IPS-20b (cell line): ENCODE results near the gene ID3.

Experiments used
- H3K27ac ChIP-seq: one replicate; pipeline ENCODE4 v1.5.1; 2013; ENCODE audit warnings: low read length
- H3K27me3 ChIP-seq: 2 replicates; pipeline ENCODE4 v1.6.1; 2013; ENCODE audit warnings: mild to moderate bottlenecking, low read length, inconsistent platforms; ENCODE audit not compliant: insufficient read depth
- H3K36me3 ChIP-seq: 2 replicates; pipeline ENCODE4 v1.6.1; 2013; ENCODE audit warnings: low read depth, mild to moderate bottlenecking, inconsistent platforms, low read length, moderate library complexity; ENCODE audit not compliant: insufficient read depth
- H3K4me1 ChIP-seq: 2 replicates; pipeline ENCODE4 v1.6.1; 2013; ENCODE audit warnings: mild to moderate bottlenecking, control low read depth, inconsistent platforms, low read length, moderate library complexity; ENCODE audit not compliant: insufficient read depth
- H3K4me3 ChIP-seq: 2 replicates; pipeline ENCODE4 v1.5.1; 2013; ENCODE audit warnings: mild to moderate bottlenecking, low read length, inconsistent platforms
- H3K9ac ChIP-seq: 2 replicates; pipeline ENCODE4 v1.6.1; 2013; ENCODE audit warnings: low read depth, mild to moderate bottlenecking, inconsistent platforms, low read length, moderate library complexity
- H3K9me3 ChIP-seq: 2 replicates; pipeline ENCODE4 v1.6.1; 2013; ENCODE audit warnings: mild to moderate bottlenecking, low read depth, low read length, inconsistent platforms; ENCODE audit not compliant: insufficient read depth

The ID3 gene, protein sequence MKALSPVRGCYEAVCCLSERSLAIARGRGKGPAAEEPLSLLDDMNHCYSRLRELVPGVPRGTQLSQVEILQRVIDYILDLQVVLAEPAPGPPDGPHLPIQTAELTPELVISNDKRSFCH

DNA sequence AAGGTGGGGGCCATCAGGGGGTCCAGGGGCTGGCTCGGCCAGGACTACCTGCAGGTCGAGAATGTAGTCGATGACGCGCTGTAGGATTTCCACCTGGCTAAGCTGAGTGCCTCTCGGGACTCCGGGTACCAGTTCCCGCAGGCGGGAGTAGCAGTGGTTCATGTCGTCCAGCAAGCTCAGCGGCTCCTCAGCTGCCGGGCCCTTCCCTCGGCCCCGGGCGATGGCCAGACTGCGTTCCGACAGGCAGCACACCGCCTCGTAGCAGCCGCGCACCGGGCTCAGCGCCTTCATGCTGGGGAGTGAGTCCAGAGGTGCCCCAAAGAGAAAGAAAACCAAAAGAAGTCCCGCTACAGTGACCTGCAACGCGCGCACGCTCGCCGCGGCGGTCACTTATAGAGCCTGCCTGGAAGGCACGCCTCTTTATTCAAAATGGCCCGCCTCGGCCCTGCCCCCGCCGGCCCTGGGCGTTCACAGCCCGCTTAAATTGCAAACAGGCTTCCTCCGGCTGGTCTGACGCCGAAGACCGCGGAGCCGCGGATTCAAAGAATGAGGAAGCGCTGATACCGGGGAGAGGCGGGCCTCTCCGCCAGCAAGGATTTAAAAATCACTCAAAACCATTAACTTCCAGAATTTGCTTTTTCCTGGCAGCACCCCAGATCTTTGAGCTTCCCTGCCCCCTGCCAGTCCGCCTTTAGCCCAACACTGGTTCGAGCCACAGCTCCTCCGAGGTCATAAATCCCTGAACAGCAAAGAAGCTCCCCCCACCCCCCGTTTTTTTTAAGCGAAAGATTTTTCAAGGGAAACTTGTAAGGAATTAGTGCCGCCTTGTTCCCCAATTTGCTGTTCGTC is at the start of gene ID3:
Gene ID3 (minus strand): TSS at position 366 of the 849 bp plus-strand sequence. CDS start 75 bp downstream, at position 291.
- Histone ChIP-seq H3K9me3 (no peaks in the 10 kb centered on the region), H3K4me1 (peaks cover 50% of the 10 kb centered on the region)

DNA sequence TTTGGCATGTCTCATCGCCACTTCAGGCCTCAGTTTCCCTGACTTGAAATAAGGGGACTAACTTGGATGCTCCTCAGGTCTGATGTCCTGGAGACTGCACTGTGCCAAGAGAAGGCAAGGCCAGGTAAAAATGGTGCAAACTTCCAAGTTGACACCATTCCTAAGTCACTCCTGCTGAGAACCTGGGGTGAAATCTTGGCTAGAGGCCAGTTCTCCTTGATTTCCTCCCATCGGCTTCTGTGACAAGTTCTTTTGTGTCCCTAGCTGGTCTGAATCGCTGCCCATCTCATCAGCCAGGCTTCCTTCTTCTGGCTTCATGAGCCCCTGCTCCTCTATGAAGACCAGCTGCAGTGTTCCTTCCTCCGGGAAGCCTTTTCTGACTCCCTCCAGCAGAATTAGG is 48.6 kb upstream of the ID3 start:
- Histone ChIP-seq H3K4me1 (no peaks in the 10 kb centered on the region; the same call in 1 of the 2 replicates), H3K9ac (no peak overlapping the region), H3K9me3 (no peaks in the 10 kb centered on the region), H3K4me3 (no peak overlapping the region), H3K36me3 (no peaks in the 10 kb centered on the region), H3K27me3 (no peaks in the 10 kb centered on the region; the same call in 1 of the 2 replicates), H3K27ac (no peak overlapping the region)

More for the DNA sequence above, at the start of gene ID3:
- Histone ChIP-seq H3K36me3 (peaks cover 18% of the 10 kb centered on the region), H3K27me3 (peaks cover 19% of the 10 kb centered on the region), H3K4me3 (peak within 1 kb of the TSS; percentile 78), H3K27ac (peak within 1 kb of the TSS; percentile 65), H3K9ac (peak within 1 kb of the TSS; percentile 86)

DNA sequence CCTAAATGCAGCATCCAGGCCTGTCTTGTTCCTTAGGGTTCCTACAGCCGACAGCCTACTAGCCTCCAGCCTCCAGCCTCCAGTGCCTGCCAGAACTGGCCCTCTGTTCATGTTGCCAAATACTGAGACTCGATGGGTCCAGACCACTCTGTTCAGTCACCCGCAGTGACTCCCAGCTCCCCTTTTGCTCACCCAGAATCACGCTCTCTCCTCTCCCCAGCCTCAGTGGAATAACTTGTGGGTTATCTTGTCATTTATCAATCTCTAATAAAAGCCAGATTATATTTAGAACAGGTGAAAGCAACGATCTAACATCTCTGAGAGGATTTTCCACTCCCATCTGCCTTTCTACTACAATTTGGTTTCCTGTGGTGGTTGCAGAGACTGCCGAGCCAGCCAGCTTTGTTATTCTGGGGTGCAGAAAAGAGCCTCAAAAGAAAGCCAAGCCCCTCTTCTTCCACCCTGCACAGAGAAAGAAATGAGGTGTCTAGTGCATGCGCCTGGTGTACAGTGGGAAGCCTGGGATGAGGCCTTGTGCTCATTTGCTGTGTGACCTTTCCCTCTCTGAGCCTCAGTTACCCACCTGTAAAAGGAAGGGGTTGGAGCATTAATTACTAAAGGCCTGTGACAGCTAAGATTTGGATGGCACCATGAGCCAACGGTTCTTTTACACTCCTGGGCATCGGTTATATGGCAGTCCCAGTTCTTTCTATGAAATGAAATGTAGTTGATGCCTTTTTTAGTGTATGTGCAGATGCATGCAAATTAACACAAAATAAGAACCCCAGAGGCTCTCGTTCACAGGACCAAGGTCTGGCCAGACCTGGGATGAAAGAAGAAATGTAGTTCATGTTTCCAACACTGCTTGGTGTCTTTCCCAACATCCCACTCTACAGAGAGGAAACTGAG is 42.9 kb upstream of the ID3 start:
- Histone ChIP-seq H3K27ac (no peak overlapping the region), H3K27me3 (no peaks in the 10 kb centered on the region), H3K4me1 (peaks cover 21% of the 10 kb centered on the region), H3K36me3 (no peaks in the 10 kb centered on the region), H3K9ac (no peak overlapping the region), H3K9me3 (no peaks in the 10 kb centered on the region), H3K4me3 (no peak overlapping the region)

DNA sequence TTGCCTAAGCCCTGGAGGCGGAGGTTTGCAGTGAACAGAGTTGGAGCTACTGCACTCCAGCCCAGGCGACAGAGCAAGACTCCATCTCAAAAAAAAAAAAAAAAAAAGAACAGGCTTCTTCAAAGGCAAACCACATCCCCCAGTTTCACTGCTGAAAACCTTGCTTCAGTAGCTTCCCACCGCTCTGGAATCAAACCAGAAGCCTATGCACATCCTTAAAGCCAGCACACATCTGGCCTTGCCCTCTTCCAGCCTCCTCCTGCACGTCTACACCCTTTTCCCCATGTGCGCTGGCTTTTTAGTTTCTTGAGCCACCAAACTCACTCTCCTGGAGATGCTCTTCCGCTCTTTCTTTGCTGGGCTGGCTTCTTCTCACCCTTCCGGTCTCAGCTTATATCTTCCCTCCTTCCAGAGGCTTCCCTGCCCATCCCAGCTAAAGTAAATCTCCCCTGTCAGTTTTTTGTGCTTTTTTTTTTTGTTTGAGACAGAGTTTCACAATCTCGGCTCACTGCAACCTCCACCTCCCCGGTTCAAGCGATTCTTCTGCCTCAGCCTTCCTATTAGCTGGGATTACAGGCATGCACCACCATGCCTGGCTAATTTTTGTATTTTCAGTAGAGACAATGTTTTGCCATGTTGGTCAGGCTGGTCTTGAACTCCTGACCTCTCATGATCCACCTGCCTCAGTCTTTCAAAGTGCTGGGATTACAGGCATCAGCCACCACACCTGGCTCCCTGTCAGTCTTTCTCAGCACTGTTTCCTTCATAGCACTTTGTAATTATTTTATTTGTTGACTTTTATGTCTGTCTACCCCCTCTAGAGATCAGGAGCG is 42.0 kb upstream of the ID3 start:
- no peaks in the 10 kb centered on the region for H3K27me3 ChIP-seq
- H3K4me1 ChIP-seq = peaks cover 29% of the 10 kb centered on the region
- no peak overlapping the region for H3K27ac ChIP-seq
- no peak overlapping the region for H3K4me3 ChIP-seq
- H3K36me3 ChIP-seq = no peaks in the 10 kb centered on the region
- H3K9me3 ChIP-seq = no peaks in the 10 kb centered on the region
- no peak overlapping the region for H3K9ac ChIP-seq

DNA sequence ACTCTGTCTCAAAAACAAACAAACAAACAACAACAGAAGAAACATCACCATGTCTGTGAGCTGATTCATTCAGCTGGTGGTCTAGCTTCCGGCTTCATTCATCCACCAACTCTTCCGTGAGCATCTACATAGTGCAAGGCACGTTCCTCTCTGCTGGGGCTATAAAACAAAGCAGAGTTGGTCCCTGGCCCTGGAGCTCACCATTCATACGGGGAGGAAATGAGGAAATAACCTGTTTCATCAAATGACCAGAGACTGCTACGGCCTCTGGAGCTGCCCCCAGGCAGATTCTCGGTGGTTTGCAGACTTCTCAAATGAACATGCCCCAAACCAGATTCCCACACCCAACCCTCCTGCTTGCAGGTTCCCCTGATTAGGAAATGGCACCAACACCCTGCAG is 41.0 kb upstream of the ID3 start:
- H3K9ac ChIP-seq = no peak overlapping the region
- peaks cover 30% of the 10 kb centered on the region for H3K4me1 ChIP-seq
- no peaks in the 10 kb centered on the region for H3K36me3 ChIP-seq
- no peaks in the 10 kb centered on the region for H3K9me3 ChIP-seq
- no peaks in the 10 kb centered on the region for H3K27me3 ChIP-seq
- H3K4me3 ChIP-seq = no peak overlapping the region
- no peak overlapping the region for H3K27ac ChIP-seq

DNA sequence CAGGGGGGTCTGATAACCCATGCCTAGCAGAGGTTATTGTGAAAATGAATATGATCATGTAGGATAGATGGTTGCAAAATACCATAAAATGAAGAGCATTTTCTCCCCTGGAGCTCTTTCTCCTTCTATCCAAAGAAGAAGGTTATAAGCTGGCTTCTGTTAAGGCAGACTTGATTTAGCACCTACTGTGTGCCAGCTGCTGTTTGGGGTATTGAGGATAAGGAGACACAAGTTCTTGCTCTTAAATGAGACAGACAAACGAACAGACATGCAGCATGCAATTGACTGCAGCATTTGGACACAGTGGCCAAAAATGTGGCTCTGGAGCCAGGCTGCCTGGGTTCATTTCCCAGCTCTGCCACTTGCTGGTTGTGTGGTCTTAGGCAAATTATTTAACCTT is 39.8 kb upstream of the ID3 start:
- Histone ChIP-seq H3K9ac (peak overlapping the region; percentile 67; the same call in 1 of the 2 replicates), H3K27ac (peak overlapping the region; percentile 98), H3K4me3 (peak overlapping the region; percentile 2; the same call in 1 of the 2 replicates), H3K27me3 (no peaks in the 10 kb centered on the region), H3K4me1 (peaks cover 30% of the 10 kb centered on the region), H3K9me3 (no peaks in the 10 kb centered on the region), H3K36me3 (no peaks in the 10 kb centered on the region)

DNA sequence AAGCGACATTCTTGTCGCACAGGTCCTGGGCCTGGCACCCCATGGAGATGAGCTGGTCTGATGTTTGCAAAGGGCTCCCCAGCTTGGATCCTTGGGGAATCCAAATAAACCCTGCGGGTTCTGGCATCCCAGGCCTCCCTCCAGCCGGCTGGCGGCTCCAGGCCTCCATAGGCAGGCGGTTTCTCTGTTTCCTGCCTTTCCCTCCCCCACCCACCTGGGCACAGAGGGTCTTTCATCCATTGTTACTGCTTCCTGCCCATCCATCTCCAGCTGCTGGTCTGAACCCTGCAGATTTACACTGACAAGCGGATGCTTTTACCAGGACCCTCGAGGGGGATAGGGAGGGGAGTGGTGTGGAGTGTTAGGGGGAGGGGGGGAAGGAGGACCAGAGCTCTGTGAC is 39.1 kb upstream of the ID3 start:
- Histone ChIP-seq H3K9me3 (no peaks in the 10 kb centered on the region), H3K36me3 (no peaks in the 10 kb centered on the region), H3K4me1 (peaks cover 30% of the 10 kb centered on the region), H3K9ac (peak overlapping the region; percentile 81), H3K27me3 (no peaks in the 10 kb centered on the region), H3K4me3 (peak overlapping the region; percentile 44; the same call in 1 of the 2 replicates), H3K27ac (peak overlapping the region; percentile 98)

DNA sequence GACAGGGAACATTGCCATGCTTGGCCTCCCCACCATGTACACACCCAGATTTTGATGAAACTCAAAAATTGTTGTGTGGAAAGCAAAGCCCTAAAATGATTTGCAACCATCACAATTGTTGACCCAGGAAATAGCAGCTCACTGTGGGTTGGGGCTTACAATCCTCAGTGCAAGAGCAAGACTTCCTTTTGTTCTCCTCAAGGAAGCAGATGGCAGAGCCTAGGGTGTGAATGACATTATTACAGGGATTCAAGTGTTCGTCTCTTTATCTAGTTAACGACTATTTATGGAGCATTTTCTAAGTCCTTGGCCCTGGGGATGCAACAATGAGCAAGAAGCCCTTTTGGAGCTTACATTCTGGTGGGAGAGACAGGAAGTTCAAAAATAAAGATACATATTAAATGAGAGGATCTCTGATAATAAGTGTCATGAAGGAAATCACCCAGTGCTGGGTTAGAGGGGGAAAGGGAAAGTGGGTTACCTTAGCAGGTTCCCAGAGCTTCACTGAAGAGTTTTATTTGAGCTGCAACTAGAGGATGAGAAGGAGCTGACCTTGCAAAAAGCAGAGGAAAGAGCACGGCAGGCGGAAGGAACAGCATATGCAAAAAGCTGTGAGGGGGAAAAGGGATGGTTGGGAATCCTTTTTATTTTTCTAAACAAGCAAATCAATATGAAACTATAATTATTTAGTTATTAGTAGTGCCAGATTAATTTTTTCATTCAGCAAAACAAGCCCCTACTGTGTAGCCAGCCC is 38.5 kb upstream of the ID3 start:
- Histone ChIP-seq H3K9me3 (no peaks in the 10 kb centered on the region), H3K36me3 (no peaks in the 10 kb centered on the region), H3K27me3 (no peaks in the 10 kb centered on the region), H3K4me1 (peaks cover 30% of the 10 kb centered on the region), H3K4me3 (peak overlapping the region; percentile 44; the same call in 1 of the 2 replicates), H3K9ac (peak overlapping the region; percentile 81), H3K27ac (peak overlapping the region; percentile 95)

DNA sequence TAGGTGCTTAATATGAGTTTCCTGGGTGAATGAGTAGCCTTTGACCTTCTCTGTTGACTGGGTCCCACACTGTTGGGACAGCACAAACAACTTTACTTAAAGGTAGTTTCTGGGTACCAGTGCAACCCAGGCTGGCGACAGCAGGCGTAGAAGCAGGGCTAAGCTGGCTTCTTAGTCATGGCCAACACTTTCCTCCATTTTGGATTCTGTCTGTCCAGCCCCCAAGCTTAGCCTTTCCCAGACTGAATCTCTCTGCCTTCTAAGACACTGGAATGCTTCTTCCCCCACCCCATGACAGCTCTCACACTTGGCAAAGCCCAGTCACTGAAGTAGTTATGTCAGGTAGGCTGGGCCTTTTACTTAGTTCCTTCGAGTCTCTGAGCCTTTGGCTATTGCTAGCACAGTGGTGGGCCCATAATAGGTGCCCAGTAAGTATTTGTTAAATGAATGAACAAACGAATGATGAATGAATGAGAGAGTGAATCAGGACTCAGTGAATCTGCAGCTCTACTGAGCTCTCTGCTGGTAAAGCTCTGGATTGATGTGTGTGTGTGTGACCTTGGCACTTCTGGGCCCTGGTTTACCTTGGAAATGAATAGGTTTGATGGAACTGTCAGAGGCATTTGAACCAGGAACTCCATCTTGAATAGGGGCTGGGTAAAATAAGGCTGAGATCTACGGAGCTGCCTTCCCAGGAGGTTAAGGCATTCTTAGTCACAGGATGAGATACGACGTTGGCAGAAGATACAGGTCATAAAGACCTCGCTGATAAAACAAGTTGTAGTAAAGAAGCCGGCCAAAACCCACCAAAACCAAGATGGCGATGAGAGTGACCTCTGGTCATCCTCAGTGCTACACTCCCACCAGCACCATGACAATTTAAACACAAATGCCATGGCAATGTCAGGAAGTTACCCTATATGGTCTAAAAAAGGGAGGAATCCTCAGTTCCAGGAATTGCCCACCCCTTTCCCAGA is 37.4 kb upstream of the ID3 start:
- no peaks in the 10 kb centered on the region for H3K27me3 ChIP-seq

More for the DNA sequence above, 37.4 kb upstream of the ID3 start:
- Histone ChIP-seq H3K4me3 (no peak overlapping the region), H3K9me3 (no peaks in the 10 kb centered on the region), H3K27ac (peak overlapping the region; percentile 95), H3K4me1 (peaks cover 30% of the 10 kb centered on the region), H3K9ac (peak overlapping the region; percentile 36; the same call in 1 of the 2 replicates), H3K36me3 (no peaks in the 10 kb centered on the region)
